DMS79 (cell line): ENCODE measurements around the gene DAPP1.

Experiments
- DNase-seq: peaks from one replicate; lab custom pipeline; 2025; lab: John Stamatoyannopoulos, UW

DAPP1 gene

GRCh38 chr4:99917575-99917974 lies 100.9 kb downstream of the DAPP1 start:
- no peak for DNase-seq

- no peak for DNase-seq
Observed at GRCh38 chr4:99918656-99919055, 102.0 kb downstream of the DAPP1 start.
